Left lung (tissue), 10 donors: ENCODE data around the gene WDR90. TPM values are rescaled to one million over a fixed set of nuclear protein-coding genes. Genes with fewer than 3 reads are reported as not detected.
"Not testable (repeated sequence)": the region's sequence is repeated elsewhere in the genome, so short reads cannot be mapped to it uniquely, and the experiment has no call there.

Experiments
- ATAC-seq: fragments of 200-7000 bp; cut with Tn5 transposase; one replicate; pipeline ENCODE4 v1.9.1; 2020; ENCODE audit warnings: moderate library complexity
- DNase-seq, 4 donors: peaks; one replicate each; pipeline ENCODE4 v3.0.0-alpha.2; 2013 to 2020
- H3K27ac ChIP-seq, 2 donors: fragments of 200-600 bp; sonication (generic) in 1 of 2; one replicate each; pipeline versions ENCODE4 v1.5.0 to v1.8.0; 2020 to 2021
- H3K27me3 ChIP-seq, 2 donors: fragments of 200-600 bp; sonication (generic) in 1 of 2; one replicate each; pipeline versions ENCODE4 v1.5.0 to v1.8.0; 2020 to 2021
- H3K36me3 ChIP-seq, 2 donors: fragments of 200-600 bp; sonication (generic) in 1 of 2; one replicate each; pipeline versions ENCODE4 v1.5.0 to v1.8.0; 2020 to 2021
- H3K4me1 ChIP-seq, 2 donors: fragments of 200-600 bp; one replicate each; pipeline ENCODE4 v1.8.0; 2021
- H3K4me3 ChIP-seq, 2 donors: fragments of 200-600 bp; sonication (generic) in 1 of 2; one replicate each; pipeline versions ENCODE4 v1.5.0 to v1.8.0; 2020 to 2021; ENCODE audit warnings: mild to moderate bottlenecking in 1 of 2
- H3K9me3 ChIP-seq, 2 donors: fragments of 200-600 bp; sonication (generic) in 1 of 2; one replicate each; pipeline versions ENCODE4 v1.5.0 to v1.8.0; 2020 to 2021
- intact Hi-C, 2 donors: fragments of 100-400 bp; cut with DNase I; formaldehyde crosslinking; loops; one replicate each; pipeline versions ENCODE4 v1.11.2 to v1.14.2; 2022
- polyA plus RNA-seq, 6 donors: library from polyadenylated mRNA; unstranded; fragments of 120-200 nt; gene quantifications; one replicate each; pipeline ENCODE4 v1.2.1, GENCODE V29; 2013; ENCODE audit not compliant: insufficient read length in 6 of 6
- total RNA-seq, 2 donors: library from RNA; stranded (reverse); fragmentation: NEBNext Ultra II Directional; extraction: Animal tissue kit (Norgen Biotek cat#: 25700); gene quantifications; one replicate each; pipeline ENCODE4 v1.2.1, GENCODE V29; 2021
- TF ChIP-seq, protein P1 (sequence below), 2 donors: fragments of 200-600 bp; sonication (generic) in 1 of 2; IDR thresholded peaks; one replicate each; pipeline versions ENCODE4 v1.5.0 to v1.8.0; 2021; ENCODE audit warnings: antibody characterized with exemption in 2 of 2
- donor health status: DM: no; HTN: yes; CAD: no.
- donor health status: DM: no; HTN: no; CAD: no.

The WDR90 gene
- total and polyA plus RNA-seq, 8 donors = 27.3 to 63.0 (median 41.4) TPM

DNA sequence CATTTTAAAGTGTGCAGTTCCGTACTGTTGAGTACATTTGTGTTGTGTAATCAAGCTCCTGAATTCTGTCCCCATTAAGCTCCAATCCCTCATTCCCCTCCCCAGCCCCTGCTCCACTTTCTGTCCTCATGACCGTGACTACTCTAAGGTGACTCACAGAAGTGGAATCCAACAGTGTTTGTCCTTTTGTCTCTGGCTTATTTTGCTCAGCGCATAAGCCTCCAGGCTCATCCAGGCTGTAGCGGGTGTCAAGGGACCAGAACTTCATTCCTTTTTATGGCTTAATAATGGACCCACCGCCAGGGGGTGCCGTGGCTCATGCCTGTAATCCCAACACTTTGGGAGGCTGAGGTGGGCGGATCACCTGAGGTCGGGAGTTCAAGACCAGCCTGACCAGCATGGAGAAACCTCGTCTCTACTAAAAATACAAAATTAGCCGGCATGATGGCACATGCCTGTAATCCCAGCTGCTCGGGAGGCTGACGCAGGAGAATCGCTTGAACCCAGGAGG lies 63.6 kb downstream of the WDR90 start:
- intact Hi-C loops = loop anchor here in 1 of 2 donors (5.0 kb wide), 1 partner anchor 70 kb away; no protein-coding TSS in a partner anchor
- not testable (repeated sequence) for H3K36me3 ChIP-seq, H3K27ac ChIP-seq, H3K4me3 ChIP-seq, DNase-seq, H3K9me3 ChIP-seq
- peaks cover 12 to 94% of the 10 kb centered on the region in 2 donors for H3K27me3 ChIP-seq
- TF ChIP-seq, protein P1, sequence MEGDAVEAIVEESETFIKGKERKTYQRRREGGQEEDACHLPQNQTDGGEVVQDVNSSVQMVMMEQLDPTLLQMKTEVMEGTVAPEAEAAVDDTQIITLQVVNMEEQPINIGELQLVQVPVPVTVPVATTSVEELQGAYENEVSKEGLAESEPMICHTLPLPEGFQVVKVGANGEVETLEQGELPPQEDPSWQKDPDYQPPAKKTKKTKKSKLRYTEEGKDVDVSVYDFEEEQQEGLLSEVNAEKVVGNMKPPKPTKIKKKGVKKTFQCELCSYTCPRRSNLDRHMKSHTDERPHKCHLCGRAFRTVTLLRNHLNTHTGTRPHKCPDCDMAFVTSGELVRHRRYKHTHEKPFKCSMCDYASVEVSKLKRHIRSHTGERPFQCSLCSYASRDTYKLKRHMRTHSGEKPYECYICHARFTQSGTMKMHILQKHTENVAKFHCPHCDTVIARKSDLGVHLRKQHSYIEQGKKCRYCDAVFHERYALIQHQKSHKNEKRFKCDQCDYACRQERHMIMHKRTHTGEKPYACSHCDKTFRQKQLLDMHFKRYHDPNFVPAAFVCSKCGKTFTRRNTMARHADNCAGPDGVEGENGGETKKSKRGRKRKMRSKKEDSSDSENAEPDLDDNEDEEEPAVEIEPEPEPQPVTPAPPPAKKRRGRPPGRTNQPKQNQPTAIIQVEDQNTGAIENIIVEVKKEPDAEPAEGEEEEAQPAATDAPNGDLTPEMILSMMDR (IDR thresholded peaks at IDR 0.05) = peak; percentile 6 to 16
- peaks cover 11 to 38% of the 10 kb centered on the region in 2 donors for H3K4me1 ChIP-seq
- ATAC-seq = peak; percentile 5

DNA sequence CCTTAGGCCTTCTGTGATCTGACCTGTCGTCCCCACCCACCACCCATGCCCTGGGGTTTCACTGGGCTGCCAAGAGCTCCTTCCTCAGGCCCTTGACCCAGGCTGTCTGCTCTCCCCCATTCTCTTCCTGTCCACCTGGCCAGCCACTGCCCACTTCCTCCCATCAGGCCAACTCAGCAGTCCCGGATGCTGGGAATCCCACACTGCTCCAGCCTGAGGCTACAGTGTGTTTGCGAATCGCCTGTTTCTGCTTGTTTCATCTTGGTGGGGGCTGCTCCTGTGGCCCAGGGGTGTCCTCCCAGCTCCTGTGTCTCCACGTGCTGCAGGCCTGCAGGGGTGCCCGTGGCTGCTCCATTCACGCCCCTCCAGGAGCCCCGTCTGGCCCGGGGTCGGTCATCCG lies 64.9 kb downstream of the WDR90 start:
- no peak overlapping the region for H3K27ac ChIP-seq
- H3K4me3 ChIP-seq = no peak overlapping the region
- H3K27me3 ChIP-seq = peaks cover 12 to 87% of the 10 kb centered on the region in 2 donors
- ATAC-seq (no peak), DNase-seq (no peak)
- TF ChIP-seq, protein P1 (IDR thresholded peaks at IDR 0.05) = no peak
- no peaks in the 10 kb centered on the region for H3K36me3 ChIP-seq
- H3K9me3 ChIP-seq = no peaks in the 10 kb centered on the region
- peaks cover 11 to 41% of the 10 kb centered on the region in 2 donors for H3K4me1 ChIP-seq
- intact Hi-C loops = loop anchor here in 1 of 2 donors (5.0 kb wide), 1 partner anchor 68 kb away; no protein-coding TSS in a partner anchor

DNA sequence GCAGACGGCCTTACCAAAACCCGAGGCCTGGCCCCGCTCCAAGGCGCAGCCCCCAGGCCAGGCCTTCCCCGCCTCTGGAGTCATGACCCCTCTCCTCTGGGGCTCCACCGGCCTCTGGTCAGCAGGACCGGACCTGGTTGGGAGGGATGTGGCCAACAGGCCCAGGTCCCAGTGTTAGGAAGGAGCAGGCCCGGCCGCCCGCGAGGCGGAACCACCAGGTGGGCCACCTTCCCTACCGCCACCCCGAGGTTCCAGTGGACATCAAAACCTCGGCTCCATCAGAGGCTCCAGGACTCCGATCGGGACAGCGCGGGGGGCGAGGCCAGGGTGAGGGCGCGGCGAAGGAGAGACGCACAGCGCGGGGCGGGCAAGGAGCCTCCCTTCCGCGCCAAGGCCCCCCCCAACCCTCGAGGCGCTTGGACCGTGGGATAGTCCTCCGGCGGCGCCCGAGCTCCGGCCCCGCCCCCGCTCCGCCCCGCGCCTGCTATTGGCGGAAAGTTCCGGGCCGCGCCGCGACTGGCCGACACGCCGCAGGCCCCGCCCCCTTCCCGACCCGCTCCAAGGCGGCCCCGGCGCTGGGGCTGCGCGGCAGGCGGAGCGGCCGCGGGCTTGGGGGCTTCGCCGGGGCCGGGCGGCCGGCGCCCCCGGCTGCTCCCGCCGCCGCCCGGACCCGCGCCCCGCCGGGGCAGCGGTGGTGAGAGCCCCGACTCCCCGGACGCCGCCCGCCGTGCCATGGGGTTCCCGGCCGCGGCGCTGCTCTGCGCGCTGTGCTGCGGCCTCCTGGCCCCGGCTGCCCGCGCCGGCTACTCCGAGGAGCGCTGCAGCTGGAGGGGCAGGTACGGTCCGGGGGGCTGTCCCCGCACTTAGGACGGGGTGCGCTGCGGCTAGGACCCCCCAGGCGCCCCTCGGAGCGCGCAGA lies 65.7 kb downstream of the WDR90 start, which contains the start of gene METRN:
Gene METRN, plus strand, starts transcription at position 561 of the 919 bp plus-strand sequence. Its CDS starts 172 bp downstream, at position 733.
- H3K9me3 ChIP-seq = no peaks in the 10 kb centered on the region
- H3K4me3 ChIP-seq = peak within 1 kb of the TSS; percentile 62 to 65
- peak; percentile 84 to 97 (median 90) for DNase-seq
- H3K27me3 ChIP-seq = peaks cover 12 to 81% of the 10 kb centered on the region in 2 donors
- peak; percentile 91 for ATAC-seq
- intact Hi-C loops = loop anchor here in 1 of 2 donors (5.0 kb wide), 1 partner anchor 67 kb away; no protein-coding TSS in a partner anchor
- no peak within 1 kb of the TSS for H3K27ac ChIP-seq
- no peaks in the 10 kb centered on the region for H3K36me3 ChIP-seq
- TF ChIP-seq, protein P1 (IDR thresholded peaks at IDR 0.05) = no peak
- H3K4me1 ChIP-seq = peaks cover 11 to 45% of the 10 kb centered on the region in 2 donors

DNA sequence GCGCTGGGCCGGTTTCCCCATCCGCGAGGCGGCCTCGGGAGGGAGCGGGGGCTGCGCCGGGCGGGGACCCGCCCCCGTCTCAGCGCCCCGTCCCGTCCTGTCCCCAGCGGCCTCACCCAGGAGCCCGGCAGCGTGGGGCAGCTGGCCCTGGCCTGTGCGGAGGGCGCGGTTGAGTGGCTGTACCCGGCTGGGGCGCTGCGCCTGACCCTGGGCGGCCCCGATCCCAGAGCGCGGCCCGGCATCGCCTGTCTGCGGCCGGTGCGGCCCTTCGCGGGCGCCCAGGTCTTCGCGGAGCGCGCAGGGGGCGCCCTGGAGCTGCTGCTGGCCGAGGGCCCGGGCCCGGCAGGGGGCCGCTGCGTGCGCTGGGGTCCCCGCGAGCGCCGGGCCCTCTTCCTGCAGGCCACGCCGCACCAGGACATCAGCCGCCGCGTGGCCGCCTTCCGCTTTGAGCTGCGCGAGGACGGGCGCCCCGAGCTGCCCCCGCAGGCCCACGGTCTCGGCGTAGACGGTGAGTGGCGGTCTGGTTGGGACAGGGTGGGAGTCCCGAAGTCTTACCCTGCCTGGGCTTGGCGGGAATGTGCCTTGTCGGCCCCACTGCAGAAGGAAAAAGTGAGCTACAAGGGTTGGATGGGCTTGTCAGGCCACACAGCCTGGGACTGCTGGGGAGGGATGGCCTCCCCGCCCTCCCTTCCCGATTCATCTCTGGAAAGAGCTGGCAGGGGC lies 66.5 kb downstream of the WDR90 start:
- Histone ChIP-seq H3K4me1 (peaks cover 17 to 53% of the 10 kb centered on the region in 2 donors), H3K27me3 (peaks cover 5 to 79% of the 10 kb centered on the region in 2 donors), H3K27ac (no peak overlapping the region), H3K4me3 (peak overlapping the region; percentile 62 to 65), H3K36me3 (no peaks in the 10 kb centered on the region), H3K9me3 (no peaks in the 10 kb centered on the region)
- TF ChIP-seq, protein P1 (IDR thresholded peaks at IDR 0.05) = no peak
- intact Hi-C loops = no loop called here
- DNase-seq (no peak), ATAC-seq (peak; percentile 1)
